Kidney glomerular epithelial cell (primary cell): ENCODE results near the gene CCL13.

ENCODE experiments used
- DNase-seq: peaks from one replicate; lab custom pipeline; 2025; lab: John Stamatoyannopoulos, UW

CCL13 gene

GRCh38 chr17:34384822-34385605 lies 28.7 kb downstream of the CCL13 start:
- DNase-seq = no peak

GRCh38 chr17:34386343-34386696 lies 30.0 kb downstream of the CCL13 start:
- no peak for DNase-seq

GRCh38 chr17:34386697-34387550 lies 30.6 kb downstream of the CCL13 start:
- no peak for DNase-seq

GRCh38 chr17:34387566-34387965 lies 31.3 kb downstream of the CCL13 start:
- no peak for DNase-seq

- no peak for DNase-seq
Observed at GRCh38 chr17:34389126-34389750, 33.0 kb downstream of the CCL13 start.

GRCh38 chr17:34390649-34391048 lies 34.4 kb downstream of the CCL13 start:
- DNase-seq = no peak

GRCh38 chr17:34391241-34391640 lies 35.0 kb downstream of the CCL13 start:
- no peak for DNase-seq

GRCh38 chr17:34393401-34393800 lies 37.1 kb downstream of the CCL13 start:
- DNase-seq = no peak

- no peak for DNase-seq
Observed at GRCh38 chr17:34397265-34397664, 41.0 kb downstream of the CCL13 start.

- no peak for DNase-seq
Observed at GRCh38 chr17:34398990-34399389, 42.7 kb downstream of the CCL13 start.

GRCh38 chr17:34399725-34400124 lies 43.4 kb downstream of the CCL13 start:
- no peak for DNase-seq

GRCh38 chr17:34400301-34400931 lies 44.1 kb downstream of the CCL13 start:
- no peak for DNase-seq

GRCh38 chr17:34401165-34401564 lies 44.9 kb downstream of the CCL13 start:
- no peak for DNase-seq

- no peak for DNase-seq
Observed at GRCh38 chr17:34403006-34403405, 46.7 kb downstream of the CCL13 start.

- DNase-seq = no peak
Observed at GRCh38 chr17:34406226-34406625, 49.9 kb downstream of the CCL13 start.
